Nephron (organoid): ENCODE results near the gene DNAI4.

Experiments
- H3K27ac Mint-ChIP-seq, 3 experiments: 2 replicates each; pipeline ENCODE4 v1.8.0; 2020; ENCODE audit warnings: mixed read lengths in 3 of 3, mild to moderate bottlenecking in 2 of 3, moderate library complexity in 1 of 3
- H3K27me3 Mint-ChIP-seq: 2 replicates; pipeline ENCODE4 v1.8.0; 2021; ENCODE audit warnings: low read depth, mild to moderate bottlenecking, moderate library complexity, mixed read lengths
- H3K36me3 Mint-ChIP-seq: 2 replicates; pipeline ENCODE4 v1.8.0; 2020; ENCODE audit warnings: low read depth, mixed read lengths
- H3K4me1 Mint-ChIP-seq: 2 replicates; pipeline ENCODE4 v1.8.0; 2020; ENCODE audit warnings: mixed read lengths
- H3K4me3 Mint-ChIP-seq, 3 experiments: 2 replicates each; pipeline ENCODE4 v1.8.0; 2020; ENCODE audit warnings: mild to moderate bottlenecking in 3 of 3, mixed read lengths in 3 of 3, moderate library complexity in 2 of 3
- H3K9me3 Mint-ChIP-seq: 2 replicates; pipeline ENCODE4 v1.8.0; 2020; ENCODE audit warnings: mixed read lengths
- CTCF ChIP-seq, 3 experiments: fragments of 200-600 bp; sonication (generic); IDR thresholded peaks; one replicate each; pipeline ENCODE4 v1.5.0; 2021; ENCODE audit warnings: antibody characterized with exemption in 3 of 3; ENCODE audit not compliant: unreplicated experiment in 3 of 3

DNAI4 gene

GRCh38 chr1:66927528-66927927, 2.9 kb upstream of the DNAI4 start:
- H3K36me3 Mint-ChIP-seq, result no peaks in the 10 kb centered on the region
- H3K9me3 Mint-ChIP-seq, result no peaks in the 10 kb centered on the region
- peaks cover 48% of the 10 kb centered on the region for H3K4me1 Mint-ChIP-seq
- no peak overlapping the region for H3K27ac Mint-ChIP-seq
- peak overlapping the region in 2 of 3 experiments; percentile 28 to 36 for H3K4me3 Mint-ChIP-seq
- peaks cover 5% of the 10 kb centered on the region for H3K27me3 Mint-ChIP-seq
- TF ChIP-seq CTCF (IDR thresholded peaks at IDR 0.05; ENCODE audit: unreplicated experiment in 3 of 3), result no peak

- Mint-ChIP-seq H3K27ac (peak overlapping the region; percentile 92 to 99 (median 96)), H3K27me3 (peaks cover 5% of the 10 kb centered on the region), H3K4me1 (peaks cover 37% of the 10 kb centered on the region), H3K4me3 (peak overlapping the region; percentile 92 to 94 (median 94)), H3K9me3 (no peaks in the 10 kb centered on the region), H3K36me3 (no peaks in the 10 kb centered on the region)
- TF ChIP-seq CTCF (IDR thresholded peaks at IDR 0.05; ENCODE audit: unreplicated experiment in 3 of 3), result no peak
Measured at GRCh38 chr1:66925944-66926343, 1.3 kb upstream of the DNAI4 start.

GRCh38 chr1:66925558-66925910, 878 bp upstream of the DNAI4 start:
- TF ChIP-seq CTCF (IDR thresholded peaks at IDR 0.05; ENCODE audit: unreplicated experiment in 3 of 3), result peak in 1 of 3 experiments; percentile 8
- Mint-ChIP-seq H3K4me1 (peaks cover 37% of the 10 kb centered on the region), H3K27me3 (peaks cover 5% of the 10 kb centered on the region), H3K9me3 (no peaks in the 10 kb centered on the region), H3K4me3 (peak overlapping the region; percentile 92 to 94 (median 94)), H3K36me3 (peaks cover under 1% of the 10 kb centered on the region), H3K27ac (peak overlapping the region; percentile 92 to 99 (median 96))

GRCh38 chr1:66920543-66920942, 4.1 kb downstream of the DNAI4 start:
- Mint-ChIP-seq H3K4me3 (no peak overlapping the region), H3K9me3 (peaks cover 9% of the 10 kb centered on the region), H3K4me1 (peaks cover 22% of the 10 kb centered on the region), H3K27me3 (peaks cover 5% of the 10 kb centered on the region), H3K27ac (no peak overlapping the region), H3K36me3 (peaks cover 25% of the 10 kb centered on the region)
- no peak for TF ChIP-seq CTCF (IDR thresholded peaks at IDR 0.05; ENCODE audit: unreplicated experiment in 3 of 3)

GRCh38 chr1:66919828-66920227, 4.8 kb downstream of the DNAI4 start:
- peaks cover 9% of the 10 kb centered on the region for H3K9me3 Mint-ChIP-seq
- H3K27ac Mint-ChIP-seq, result no peak overlapping the region
- peaks cover 25% of the 10 kb centered on the region for H3K36me3 Mint-ChIP-seq
- H3K4me3 Mint-ChIP-seq, result no peak overlapping the region
- no peak for TF ChIP-seq CTCF (IDR thresholded peaks at IDR 0.05; ENCODE audit: unreplicated experiment in 3 of 3)
- H3K27me3 Mint-ChIP-seq, result no peaks in the 10 kb centered on the region
- peaks cover 20% of the 10 kb centered on the region for H3K4me1 Mint-ChIP-seq

- Mint-ChIP-seq H3K27ac (no peak overlapping the region), H3K36me3 (peaks cover 25% of the 10 kb centered on the region), H3K4me3 (no peak overlapping the region), H3K4me1 (peaks cover 19% of the 10 kb centered on the region), H3K27me3 (no peaks in the 10 kb centered on the region), H3K9me3 (peaks cover 9% of the 10 kb centered on the region)
- TF ChIP-seq CTCF (IDR thresholded peaks at IDR 0.05; ENCODE audit: unreplicated experiment in 3 of 3), result no peak
Measured at GRCh38 chr1:66919063-66919462, 5.6 kb downstream of the DNAI4 start.
